GM21825 (cell line): Measurements from ENCODE around the gene FLYWCH2.
"Not testable (repeated sequence)": the region's sequence is repeated elsewhere in the genome, so short reads cannot be mapped to it uniquely, and the experiment has no call there.

Experiments used
- ATAC-seq: cut with Tn5 transposase; IDR thresholded peaks from one replicate; pipeline ENCODE4 v1.9.1; 2021; ENCODE audit warnings: mild to moderate bottlenecking, moderate library complexity; ENCODE audit not compliant: unreplicated experiment

Gene FLYWCH2

GRCh38 chr16:2881783-2882649, 999 bp upstream of the FLYWCH2 start:
- peak; percentile 12 for ATAC-seq

GRCh38 chr16:2883458-2883908, 468 bp downstream of the FLYWCH2 start:
- ATAC-seq: no peak

GRCh38 chr16:2884041-2884451, 1.0 kb downstream of the FLYWCH2 start:
- no peak for ATAC-seq

GRCh38 chr16:2894231-2894630, 11.2 kb downstream of the FLYWCH2 start:
- no peak for ATAC-seq

- no peak for ATAC-seq
These were observed 12.8 kb downstream of the FLYWCH2 start for GRCh38 chr16:2895813-2896212.

DNA sequence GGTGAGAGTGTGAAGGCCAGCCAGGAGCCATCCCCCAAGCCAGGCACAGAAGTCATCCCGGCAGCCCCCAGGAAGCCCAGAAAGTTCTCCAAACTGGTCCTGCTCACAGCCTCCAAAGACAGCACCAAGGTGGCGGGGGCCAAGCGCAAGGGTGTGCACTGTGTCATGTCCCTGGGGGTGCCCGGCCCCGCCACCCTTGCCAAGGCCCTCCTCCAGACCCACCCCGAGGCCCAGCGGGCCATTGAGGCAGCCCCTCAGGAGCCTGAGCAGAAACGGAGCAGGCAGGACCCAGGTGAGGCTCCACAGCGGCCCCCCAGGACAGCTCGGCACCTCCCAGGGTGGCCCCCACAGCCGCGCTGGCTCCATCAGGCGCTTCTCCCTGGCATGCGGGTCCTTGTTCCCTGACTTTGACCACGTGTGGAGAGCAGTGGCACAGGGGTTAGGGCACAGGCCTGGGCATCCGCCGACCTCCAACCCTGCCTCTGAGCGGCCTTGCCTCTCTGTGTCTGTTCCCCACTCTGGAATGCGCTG, 13.5 kb downstream of the FLYWCH2 start:
- ATAC-seq: no peak

GRCh38 chr16:2897110-2897509, 14.1 kb downstream of the FLYWCH2 start:
- ATAC-seq: peak; percentile 70

DNA sequence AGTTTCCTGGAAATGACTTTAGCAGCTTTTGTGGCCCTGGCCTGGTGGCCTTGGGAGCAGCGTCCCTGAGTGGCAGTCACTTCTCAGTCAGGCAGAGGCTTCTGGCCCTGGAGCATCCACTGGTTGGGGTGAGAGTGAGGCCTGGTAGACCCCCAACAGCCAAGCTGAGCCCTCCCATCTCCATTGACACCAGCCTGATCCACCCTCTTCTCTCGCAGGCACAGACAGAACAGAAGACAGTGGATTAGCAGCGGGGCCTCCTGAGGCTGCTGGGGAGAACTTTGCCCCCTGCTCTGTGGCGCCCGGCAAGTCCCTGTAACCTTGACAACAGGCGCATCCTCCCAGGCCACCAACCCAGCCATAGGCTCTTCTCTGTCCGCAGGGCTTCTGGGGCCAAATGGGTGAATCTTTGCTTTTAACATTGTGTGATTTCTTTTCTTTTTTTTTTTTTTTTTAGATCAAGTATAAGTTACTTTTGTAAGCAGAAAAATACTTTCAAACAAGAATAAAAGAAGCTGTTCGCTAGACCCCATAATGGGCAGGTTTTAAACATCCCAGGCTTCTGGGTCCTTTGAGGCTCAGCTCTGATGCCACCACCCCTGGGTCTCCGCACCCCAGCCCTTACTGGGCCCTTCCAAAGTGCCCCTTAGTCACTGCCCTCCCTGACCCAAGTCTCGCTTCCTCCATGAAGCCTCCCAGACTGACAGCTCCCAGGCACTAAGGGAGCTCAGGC, 16.0 kb downstream of the FLYWCH2 start:
- ATAC-seq: no peak

- no peak for ATAC-seq
These were observed 16.6 kb downstream of the FLYWCH2 start for GRCh38 chr16:2899564-2900072.

DNA sequence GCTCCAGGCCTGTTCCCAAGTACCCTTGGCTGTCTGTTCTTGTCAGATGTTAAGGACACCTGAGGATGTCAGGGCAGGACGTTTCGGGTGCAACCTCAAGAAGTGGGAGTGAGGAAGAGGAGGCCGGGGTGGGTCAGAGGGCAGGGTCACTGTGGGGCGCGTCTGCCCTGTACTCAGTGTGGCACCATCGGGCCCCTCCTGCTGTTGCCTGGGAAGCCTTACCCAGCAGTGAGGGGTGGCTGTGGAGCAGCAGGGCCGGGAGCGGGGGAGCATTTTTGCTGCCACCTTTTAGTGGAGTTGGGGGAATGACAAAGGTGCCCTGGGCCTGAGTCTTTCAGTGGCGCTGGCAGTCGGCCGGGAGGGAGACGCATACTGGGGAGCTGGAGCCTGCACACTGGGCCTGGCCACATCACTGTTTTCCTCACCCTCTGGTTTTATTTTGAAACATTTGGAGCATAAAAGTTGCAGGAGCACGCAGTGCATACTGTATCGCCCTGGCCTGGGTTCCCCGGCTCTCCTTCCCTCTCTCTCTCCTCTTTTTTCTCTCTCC, 17.6 kb downstream of the FLYWCH2 start:
- no peak for ATAC-seq

GRCh38 chr16:2902337-2903130, 19.5 kb downstream of the FLYWCH2 start:
- ATAC-seq: no peak

DNA sequence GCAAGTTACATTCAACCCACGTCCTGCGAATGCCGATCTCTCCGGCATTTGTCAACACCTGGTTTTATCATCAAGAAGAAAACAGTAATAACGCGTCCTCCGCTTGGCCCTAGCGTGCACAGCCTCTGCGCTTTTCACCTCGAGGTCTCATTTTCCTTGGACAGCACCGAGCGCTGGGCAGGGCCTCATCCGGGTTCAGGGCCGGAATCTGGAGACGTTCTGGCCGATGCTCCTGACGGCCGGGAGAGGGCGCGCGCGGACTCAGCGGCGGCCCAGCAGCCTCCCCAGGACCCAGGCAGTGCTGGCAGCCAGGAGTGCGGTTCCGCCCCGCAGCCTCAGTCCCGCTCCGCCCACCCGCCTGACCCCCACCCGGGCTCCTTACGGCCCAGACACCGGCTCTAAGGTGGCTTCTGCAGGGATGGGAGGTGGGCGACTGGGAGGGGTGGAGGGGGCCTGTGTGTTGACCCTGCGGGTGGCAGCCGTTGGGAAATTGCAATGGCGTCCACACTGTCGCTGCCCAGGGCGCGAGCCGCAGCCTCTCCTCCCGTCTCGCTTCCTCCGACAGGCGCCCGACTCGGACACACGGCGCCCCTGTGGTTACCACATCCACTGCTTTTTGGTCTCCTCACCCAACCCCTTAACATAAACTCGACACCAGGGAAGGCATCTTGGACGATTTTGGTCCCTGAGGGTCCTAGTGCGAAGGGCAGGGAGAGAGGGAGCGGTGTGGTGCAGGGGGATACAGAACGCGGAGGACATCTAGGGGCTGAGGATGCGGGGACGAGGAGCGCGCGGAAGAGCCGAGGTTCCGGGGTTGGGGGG, 21.3 kb downstream of the FLYWCH2 start:
- peak; percentile 48 for ATAC-seq

- peak; percentile 20 for ATAC-seq
These were observed 21.9 kb downstream of the FLYWCH2 start for GRCh38 chr16:2904922-2905240.

DNA sequence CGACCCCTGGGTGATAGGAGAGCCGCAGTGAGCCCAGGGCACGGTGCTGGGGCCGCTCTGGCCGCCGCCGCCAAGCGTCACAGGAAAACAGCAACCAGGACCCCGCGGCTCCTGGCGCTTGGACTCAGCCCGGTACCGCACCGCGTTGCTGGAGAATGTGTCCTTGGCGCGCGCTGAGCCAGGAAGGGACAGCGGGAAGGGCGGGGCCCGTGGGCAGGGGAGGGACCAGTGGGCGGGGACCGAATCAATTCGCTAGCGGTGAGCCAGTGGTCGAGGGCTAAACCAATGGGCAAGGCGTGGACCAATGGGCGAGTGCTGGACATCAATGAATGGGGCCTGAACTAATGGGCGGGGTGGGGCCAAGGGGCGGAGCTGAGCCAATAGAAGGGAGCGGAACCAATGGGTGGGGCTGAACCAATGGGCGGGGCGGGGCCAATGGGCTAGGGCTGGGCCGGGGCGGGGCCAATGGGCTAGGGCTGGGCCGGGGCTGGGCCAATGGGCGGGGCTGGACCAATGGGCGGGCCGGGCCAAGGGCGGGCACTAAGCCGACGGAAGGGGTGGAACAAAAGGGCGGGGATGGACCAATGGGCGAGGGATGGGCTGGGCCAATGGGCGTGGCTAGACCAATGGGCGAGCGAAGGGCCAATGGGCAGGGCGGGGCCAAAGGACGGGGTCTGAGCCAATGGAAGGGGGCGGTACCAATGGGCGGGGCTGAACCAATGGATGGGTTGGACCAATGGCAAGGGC, 22.4 kb downstream of the FLYWCH2 start:
- peak; percentile 68 for ATAC-seq

GRCh38 chr16:2905988-2906387, 23.0 kb downstream of the FLYWCH2 start:
- ATAC-seq: no peak

DNA sequence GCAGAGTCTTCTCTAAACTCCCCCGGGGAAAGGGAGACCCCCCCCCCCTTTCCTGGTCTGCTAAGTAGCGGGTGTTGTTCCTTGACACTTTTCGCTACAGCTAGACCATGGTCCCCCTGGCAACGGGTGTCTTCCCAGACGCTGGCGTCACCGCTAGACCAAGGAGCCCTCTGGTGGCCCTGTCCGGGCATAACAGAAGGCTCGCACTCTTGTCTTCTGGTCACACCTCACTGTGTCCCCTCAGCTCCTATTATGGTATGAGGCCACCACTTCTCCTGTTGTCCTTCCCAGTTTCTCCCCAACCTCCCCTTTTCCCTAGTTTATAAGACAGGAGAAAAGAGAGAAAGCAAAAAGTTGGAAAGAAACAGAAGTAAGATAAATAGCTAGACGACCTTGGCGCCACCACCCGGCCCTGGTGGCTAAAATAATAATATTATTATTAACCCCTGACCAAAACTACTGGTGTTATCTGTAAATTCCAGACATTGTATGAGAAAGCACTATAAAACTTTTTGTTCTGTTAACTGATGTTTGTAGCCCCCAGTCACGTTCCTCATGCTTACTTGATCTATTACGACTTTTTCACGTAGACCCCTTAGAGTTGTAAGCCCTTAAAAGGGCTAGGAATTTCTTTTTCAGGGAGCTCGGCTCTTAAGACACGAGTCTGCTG, 24.2 kb downstream of the FLYWCH2 start:
- ATAC-seq: not testable (repeated sequence)

DNA sequence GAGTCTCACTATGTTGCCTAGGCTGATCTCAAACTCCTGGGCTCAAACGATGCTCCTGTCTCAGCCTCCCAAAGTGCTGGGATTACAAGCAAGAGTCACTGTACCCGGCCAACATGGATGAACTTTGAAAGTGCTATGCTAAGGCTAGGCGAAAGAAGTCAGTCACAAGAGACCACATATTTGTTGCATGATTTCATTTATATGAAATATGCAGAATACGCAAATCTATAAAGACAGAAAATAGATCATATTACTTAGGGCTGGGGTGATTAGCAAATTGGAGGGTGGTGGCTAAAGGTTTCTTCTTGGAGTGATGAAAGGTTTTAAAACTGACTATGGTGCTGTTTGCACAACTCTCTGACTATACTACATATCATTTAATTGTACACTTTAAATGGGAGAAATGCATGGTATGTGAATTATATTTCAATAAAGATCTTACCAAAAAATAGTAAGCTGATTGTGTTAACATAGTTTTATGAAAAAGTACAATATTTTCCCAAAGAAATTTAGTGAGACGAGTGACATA, 27.5 kb downstream of the FLYWCH2 start:
- ATAC-seq: no peak

DNA sequence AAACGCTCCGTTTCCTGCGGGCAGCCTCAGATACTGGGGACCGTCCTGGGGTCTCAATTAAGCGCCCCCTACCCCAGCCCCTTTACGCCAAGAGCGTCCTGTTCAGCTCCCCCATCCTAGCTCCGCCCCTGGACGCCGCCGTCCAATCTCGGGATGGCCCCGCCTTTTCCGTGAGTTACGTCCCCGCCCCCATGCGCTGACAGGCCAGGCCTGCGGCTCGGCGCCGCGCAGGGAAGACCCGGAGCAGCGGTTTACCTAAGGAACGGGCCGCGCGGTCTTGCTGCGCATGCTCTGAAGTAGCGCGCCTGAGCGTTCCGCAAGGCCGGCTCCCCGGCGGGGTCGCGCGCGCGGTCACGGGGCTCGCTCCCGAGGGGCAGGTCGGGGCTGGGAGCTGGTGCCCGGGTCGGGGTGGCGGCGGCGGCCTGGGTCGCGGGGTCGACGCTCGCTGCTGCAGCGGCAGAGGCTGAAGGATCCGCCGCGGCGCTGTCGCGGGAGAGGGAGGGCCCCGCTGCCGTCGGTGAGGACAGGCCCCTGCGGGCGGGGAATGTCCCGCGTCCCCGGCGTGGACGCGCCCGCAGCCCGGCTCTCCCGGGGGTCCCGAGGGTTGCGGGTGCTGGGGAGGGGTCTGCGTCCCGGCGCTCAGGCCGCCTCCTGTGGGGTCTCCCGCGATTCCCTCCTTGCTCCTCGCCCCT, 28.8 kb downstream of the FLYWCH2 start, which contains the start of gene FLYWCH1:
Gene FLYWCH1, plus strand, starts transcription at position 294 of the 692 bp plus-strand sequence. CDS start 17,755 bp downstream, outside the sequence.
- ATAC-seq: peak; percentile 88
